ENCODE results near the gene EML4. TPM values are rescaled to one million over a fixed set of nuclear protein-coding genes. Genes with fewer than 3 reads are reported as not detected.

EML4 gene
- polyA plus RNA-seq, 1 donor (not counting 4 experiments of a cell fraction or from before 2014, with no cell fraction given) = 36.4 TPM

GRCh38 chr2:42296226-42296625, 127.1 kb downstream of the EML4 start:
- no peaks in the 10 kb centered on the region for H3K79me2 ChIP-seq (ENCODE audit: control insufficient read depth, insufficient read depth, low read length)
- dilution Hi-C loops (cut with MboI; ENCODE audit: extremely low pct_ligation_motif_present, low sequenced_read_pairs) = no loop called here
- FAIRE-seq = no peak
- no peak overlapping the region for H3K9ac ChIP-seq (ENCODE audit: control insufficient read depth, extremely low read depth, insufficient read depth, low read length)
- peaks cover 2 to 8% of the 10 kb centered on the region in 2 experiments for H3K36me3 ChIP-seq (ENCODE audit: control insufficient read depth in 2 of 2, extremely low read depth in 1 of 2, insufficient read depth in 2 of 2, low read length in 2 of 2)
- no peaks in the 10 kb centered on the region for H3K27me3 ChIP-seq (ENCODE audit: control insufficient read depth, extremely low read depth, insufficient read depth, low read length)
- H2AFZ ChIP-seq (ENCODE audit: control insufficient read depth, low read length) = no peak overlapping the region
- H3K4me1 ChIP-seq (ENCODE audit: control insufficient read depth, extremely low read depth, insufficient read depth, low read length) = no peaks in the 10 kb centered on the region
- H3K9me1 ChIP-seq (ENCODE audit: control insufficient read depth, extremely low read depth, insufficient read depth, low read length) = no peaks in the 10 kb centered on the region
- no peak overlapping the region for H3K4me2 ChIP-seq (ENCODE audit: control insufficient read depth, extremely low read depth, insufficient read depth, low read depth, low read length)
- TF ChIP-seq CTCF (optimal IDR thresholded peaks at IDR 0.05 in 1 of 3, IDR thresholded peaks at IDR 0.05 in 1 of 3, conservative IDR thresholded peaks at IDR 0.05 in 1 of 3; ENCODE audit: extremely low read depth in 1 of 3, insufficient read depth in 2 of 3, low read length in 3 of 3) (no peak), EZH2 (IDR thresholded peaks at IDR 0.05; ENCODE audit: low read length) (no peak)
- H3K27ac ChIP-seq (ENCODE audit: control insufficient read depth, insufficient read depth, low read length) = no peak overlapping the region
- no peak overlapping the region for H3K4me3 ChIP-seq (ENCODE audit: control insufficient read depth in 2 of 3, extremely low read depth in 1 of 3, insufficient read depth in 2 of 3, low read depth in 1 of 3, low read length in 3 of 3)
- H3K9me3 ChIP-seq (ENCODE audit: control insufficient read depth, low read depth, low read length) = no peaks in the 10 kb centered on the region
- H4K20me1 ChIP-seq (ENCODE audit: control insufficient read depth, extremely low read depth, insufficient read depth, low read length) = no peaks in the 10 kb centered on the region
- no peak for DNase-seq (ENCODE audit: low read depth, low spot score)

- dilution Hi-C loops (cut with MboI; ENCODE audit: extremely low pct_ligation_motif_present, low sequenced_read_pairs) = no loop called here
- H3K9ac ChIP-seq (ENCODE audit: control insufficient read depth, extremely low read depth, insufficient read depth, low read length) = no peak overlapping the region
Measured at GRCh38 chr2:42297322-42297936, 128.3 kb downstream of the EML4 start.

More at GRCh38 chr2:42297322-42297936, 128.3 kb downstream of the EML4 start:
- TF ChIP-seq EZH2 (IDR thresholded peaks at IDR 0.05; ENCODE audit: low read length) (no peak), CTCF (optimal IDR thresholded peaks at IDR 0.05 in 1 of 3, IDR thresholded peaks at IDR 0.05 in 1 of 3, conservative IDR thresholded peaks at IDR 0.05 in 1 of 3; ENCODE audit: extremely low read depth in 1 of 3, insufficient read depth in 2 of 3, low read length in 3 of 3) (no peak)
- Histone ChIP-seq H3K27ac (ENCODE audit: control insufficient read depth, insufficient read depth, low read length) (no peak overlapping the region), H3K9me1 (ENCODE audit: control insufficient read depth, extremely low read depth, insufficient read depth, low read length) (no peaks in the 10 kb centered on the region), H3K9me3 (ENCODE audit: control insufficient read depth, low read depth, low read length) (no peaks in the 10 kb centered on the region), H3K79me2 (ENCODE audit: control insufficient read depth, insufficient read depth, low read length) (no peaks in the 10 kb centered on the region), H3K4me1 (ENCODE audit: control insufficient read depth, extremely low read depth, insufficient read depth, low read length) (no peaks in the 10 kb centered on the region), H4K20me1 (ENCODE audit: control insufficient read depth, extremely low read depth, insufficient read depth, low read length) (no peaks in the 10 kb centered on the region), H2AFZ (ENCODE audit: control insufficient read depth, low read length) (no peak overlapping the region), H3K4me3 (ENCODE audit: control insufficient read depth in 2 of 3, extremely low read depth in 1 of 3, insufficient read depth in 2 of 3, low read depth in 1 of 3, low read length in 3 of 3) (no peak overlapping the region), H3K36me3 (ENCODE audit: control insufficient read depth in 2 of 2, extremely low read depth in 1 of 2, insufficient read depth in 2 of 2, low read length in 2 of 2) (peaks cover 2 to 8% of the 10 kb centered on the region in 2 experiments), H3K4me2 (ENCODE audit: control insufficient read depth, extremely low read depth, insufficient read depth, low read depth, low read length) (no peak overlapping the region), H3K27me3 (ENCODE audit: control insufficient read depth, extremely low read depth, insufficient read depth, low read length) (no peaks in the 10 kb centered on the region)
- FAIRE-seq = no peak
- no peak for DNase-seq (ENCODE audit: low read depth, low spot score)

Measured in keratinocyte (primary cell).